AG20443 (cell line): ENCODE measurements around the gene THSD4.
A peak's percentile ranks its signal among the peaks of the same experiment; 100 is the strongest.

Experiments
- DNase-seq: peaks from one replicate; pipeline ENCODE4 v3.0.0; 2012; ENCODE audit warnings: low spot score, mixed read lengths

THSD4 gene

DNA sequence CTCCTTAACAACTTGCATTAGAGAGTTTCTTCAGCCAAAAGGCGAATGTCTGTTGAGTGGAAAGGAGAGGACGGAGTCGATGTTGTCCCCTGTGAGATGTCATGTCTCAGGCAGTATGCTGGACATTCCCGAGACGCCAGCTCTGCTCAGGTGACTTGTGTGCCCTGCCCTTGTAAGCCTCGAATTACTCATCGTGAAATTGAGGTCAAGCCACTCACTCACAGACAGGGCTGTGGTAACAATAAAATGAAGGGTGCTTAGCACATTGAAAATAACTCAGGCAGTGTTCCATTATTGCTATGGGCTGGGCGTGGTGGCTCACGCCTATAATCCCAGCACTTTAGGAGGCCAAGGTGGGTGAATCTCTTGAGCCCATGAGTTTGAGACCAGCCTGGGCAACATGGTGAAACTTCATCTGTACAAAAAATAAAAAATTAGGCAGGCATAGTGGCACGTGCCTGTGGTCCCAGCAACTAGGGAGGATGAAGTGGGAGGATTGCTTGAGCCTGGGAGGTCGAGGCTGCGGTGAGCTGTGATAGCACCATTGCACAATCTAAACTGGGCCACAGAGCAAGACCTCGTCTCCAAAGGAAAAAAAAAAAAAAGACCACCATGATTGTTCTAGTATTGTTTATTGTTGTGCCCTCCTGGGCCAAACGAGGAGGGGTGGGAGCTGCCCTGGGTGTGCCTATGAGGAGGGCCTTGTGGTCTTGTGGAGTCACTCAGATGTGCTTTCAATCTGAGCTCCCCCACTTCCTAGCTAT is 214.4 kb downstream of the THSD4 start:
- peak; percentile 22 for DNase-seq

DNA sequence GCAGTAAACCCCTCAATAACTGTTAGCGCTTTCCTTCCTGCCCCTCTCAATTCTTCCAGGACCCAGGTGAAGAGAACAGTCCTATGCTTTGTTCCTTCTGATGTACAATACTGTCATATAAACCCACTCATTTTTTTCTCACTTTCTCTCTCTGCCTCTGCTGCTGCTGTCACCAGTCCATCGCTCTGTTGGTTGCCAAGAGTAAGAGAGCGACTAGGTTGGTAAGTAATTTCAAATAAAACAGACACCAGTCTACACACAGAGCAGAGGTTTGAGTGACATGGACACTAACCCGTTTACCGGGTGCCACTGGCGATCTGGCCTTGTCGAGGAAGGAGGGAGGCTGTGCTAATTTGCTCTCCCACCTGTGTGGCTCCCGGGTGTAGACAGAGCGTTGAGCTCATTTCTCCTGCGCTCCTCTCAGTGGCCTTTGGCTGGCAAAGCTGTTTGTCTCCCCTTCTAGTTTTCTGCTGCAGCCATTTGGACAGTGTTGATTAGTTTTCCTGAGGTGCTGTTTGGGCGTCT is 215.4 kb downstream of the THSD4 start:
- no peak for DNase-seq

DNA sequence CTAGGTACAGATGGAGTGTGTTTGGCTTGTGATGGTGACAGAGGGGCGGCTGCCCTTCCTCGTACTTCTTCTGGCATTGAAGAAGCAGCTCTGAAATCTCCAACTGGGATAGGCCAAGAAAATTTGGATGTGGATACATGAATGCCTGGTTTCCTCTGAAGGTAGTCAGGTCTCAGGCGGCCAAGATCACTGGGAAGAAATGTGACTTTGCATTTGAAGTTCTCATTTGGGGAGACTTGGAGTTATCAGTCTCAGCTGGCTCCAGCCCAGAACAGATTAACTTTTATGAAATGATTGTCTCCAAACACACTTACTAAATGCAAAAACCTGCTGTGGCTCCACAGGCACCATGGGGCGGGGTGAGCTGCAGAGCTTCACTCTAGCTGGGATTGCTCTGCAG is 215.9 kb downstream of the THSD4 start:
- DNase-seq: no peak

DNA sequence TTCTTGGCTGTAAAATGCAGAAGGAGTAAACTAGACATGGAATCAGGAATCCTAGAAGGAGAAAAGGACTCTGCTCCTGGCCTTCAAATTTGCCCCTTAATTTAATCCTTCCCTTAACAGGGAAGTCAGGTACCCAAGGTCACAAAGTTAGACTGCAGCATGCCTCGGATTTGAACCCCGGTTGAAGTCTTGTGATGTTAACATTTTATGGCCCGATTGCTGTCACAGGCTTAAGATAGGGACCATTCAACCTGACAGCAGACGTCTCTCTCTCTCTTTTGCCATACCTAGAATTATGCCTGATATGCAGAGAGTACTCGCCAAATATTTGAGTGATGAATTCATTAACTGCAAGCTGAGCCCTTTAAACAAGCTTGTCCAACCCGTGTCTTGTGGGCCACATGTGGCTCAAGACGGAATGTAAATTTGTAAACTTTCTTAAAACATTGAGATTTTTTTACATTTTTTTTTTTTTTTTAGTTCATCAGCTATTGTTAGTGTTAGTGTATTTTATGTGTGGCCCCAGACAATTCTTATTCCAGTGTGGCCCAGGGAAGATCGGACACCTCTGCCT is 217.2 kb downstream of the THSD4 start:
- DNase-seq: no peak

DNA sequence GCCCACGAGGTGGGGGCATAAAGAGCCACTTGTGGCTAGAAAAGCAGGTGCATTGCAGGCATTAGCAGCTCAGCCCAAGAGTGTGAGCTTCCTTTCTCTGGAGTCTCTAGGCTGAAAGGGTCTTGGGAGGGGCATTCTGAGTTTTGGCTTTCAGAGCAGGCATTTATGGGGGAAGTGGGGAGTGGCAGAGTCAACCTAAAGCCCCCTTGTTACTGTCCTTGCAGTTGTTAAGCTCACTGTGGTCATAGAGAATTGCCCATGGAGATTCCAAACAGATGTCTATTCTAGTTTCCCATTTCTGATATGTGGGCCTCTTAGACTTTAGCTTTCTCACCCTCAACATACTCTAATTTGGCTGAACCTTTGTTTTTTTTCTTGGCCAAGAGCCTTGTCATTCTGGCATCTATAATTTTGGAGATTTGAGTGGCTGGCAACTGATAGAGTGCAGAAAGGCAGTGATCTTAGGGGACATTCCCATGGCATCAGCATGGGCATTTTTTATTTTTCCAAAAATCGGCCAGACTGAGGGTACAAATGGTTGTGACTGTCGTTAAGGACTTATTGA is 217.9 kb downstream of the THSD4 start:
- no peak for DNase-seq

DNA sequence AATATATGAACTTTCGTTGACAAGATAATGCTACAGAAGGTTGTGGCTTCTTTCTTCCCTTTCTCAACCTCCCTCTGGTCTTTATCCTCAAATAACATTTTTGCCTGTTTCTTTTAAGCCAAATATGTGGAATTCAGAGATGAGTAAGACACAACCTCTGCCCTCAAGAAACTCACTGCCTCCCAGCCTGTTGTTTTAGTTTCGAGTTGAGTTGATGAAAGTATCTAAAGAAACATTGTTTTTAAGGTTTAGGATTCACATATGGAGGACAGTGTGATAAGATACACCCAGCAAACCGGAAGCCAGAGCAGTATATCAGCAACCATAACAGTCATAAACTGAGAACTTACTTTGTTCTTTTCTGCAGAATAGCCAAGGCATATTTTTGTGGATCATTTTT is 218.6 kb downstream of the THSD4 start:
- DNase-seq: peak; percentile 64

DNA sequence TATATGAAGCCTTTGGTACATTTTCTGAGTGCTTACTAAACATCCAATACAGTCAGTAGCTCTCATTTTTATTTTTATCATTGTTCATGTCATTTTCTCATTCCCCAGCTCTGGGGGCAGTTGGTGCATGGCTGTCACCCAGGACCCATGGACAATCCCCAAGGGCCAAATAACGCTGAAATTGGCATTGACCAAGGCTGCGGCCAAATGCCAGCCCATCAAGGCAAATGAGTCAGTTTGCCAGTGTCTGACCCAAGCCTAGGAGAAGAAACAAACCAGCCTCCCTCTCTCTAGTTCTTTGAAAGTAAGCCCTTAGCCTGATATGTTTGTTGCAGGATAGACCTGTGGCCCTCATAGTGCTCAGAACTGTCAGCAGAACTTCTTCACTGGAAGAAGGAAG is 219.2 kb downstream of the THSD4 start:
- DNase-seq: no peak

DNA sequence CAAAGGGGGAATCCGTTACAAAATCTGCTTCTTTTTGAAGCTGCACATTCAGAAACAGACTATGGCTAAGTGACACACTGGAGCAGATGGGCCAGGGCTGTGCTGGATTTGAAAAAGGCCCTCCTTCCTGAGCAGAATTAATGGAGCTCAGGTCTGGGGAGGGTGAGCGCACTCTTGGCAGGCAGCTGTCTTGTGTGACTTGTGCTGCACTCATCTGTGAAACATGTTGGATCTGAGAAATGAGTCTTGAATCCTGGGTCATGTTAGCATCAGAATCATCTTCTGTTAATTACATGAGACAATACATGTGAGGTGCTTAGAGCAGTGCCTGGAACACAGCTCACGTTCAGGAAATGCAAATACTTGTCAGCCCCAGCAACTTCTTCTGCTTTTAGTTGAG is 219.6 kb downstream of the THSD4 start:
- DNase-seq: no peak

DNA sequence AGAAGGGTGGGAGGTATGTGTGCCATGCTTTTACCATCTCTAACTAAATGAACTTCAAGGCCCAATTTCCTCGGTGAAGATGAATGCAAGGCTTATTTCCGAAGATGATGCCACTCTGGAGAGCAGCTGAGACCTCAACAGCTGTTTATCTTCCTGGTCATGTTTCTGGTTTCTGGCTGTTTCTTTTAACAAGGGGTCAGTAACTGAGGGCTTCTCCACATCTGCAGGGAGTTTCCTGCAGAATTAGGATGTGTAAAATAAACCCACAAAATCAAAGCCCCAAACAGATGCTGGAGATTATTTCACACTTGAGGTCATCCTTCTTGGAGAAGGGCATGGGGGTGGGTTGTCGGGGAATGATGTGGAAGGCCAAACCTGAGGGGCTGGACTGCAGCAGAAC is 220.3 kb downstream of the THSD4 start:
- no peak for DNase-seq

DNA sequence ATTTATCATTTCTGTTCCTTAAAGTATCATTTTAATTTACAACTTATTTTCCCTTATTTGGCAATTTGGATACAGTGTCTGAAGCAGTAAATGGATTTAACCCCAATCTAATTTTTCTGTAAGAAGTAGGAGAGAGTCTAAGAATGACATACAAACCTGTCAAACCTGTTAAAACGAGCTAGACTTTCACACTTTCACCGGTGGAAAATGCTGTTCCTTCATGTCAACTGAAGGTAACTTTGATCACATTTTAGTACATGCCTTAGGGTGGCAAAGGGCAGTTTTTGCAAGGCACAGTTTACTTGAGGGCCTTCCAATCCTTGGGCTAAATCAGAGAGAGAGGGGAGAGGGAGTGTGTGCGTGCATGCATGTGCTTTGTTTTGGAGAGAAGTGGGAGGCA is 221.4 kb downstream of the THSD4 start:
- no peak for DNase-seq

DNA sequence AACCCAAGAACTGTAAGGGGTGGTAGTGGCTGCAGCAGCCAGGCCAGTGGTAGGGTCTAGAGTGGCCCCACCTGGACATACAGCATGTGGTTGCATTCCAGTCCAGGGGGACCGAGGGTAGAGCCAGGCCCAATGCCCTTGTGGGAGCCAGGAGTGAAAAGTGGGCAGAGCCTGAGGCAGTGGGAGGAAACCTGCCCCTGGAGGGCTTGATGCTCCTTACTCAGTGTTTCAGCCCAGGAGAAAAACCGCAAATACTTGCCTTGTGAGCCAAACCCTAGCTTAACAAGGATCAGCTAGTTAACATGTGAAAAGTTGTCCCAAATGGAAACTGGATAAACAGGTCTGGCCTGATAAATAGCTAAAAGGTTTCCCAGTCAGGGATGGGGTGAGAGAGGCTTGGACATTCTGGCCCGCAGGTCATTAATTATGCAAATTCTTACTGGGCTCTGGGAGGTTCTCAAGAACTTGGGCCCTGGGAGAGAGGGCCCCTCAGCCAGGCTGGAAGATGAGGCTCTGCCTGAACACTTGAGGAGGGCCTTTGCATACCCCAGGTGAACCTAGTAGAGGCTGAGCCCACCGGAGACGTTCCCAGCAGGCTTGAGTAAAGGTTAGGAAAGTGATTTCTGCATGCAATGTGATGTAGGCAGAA is 222.1 kb downstream of the THSD4 start:
- DNase-seq: no peak

DNA sequence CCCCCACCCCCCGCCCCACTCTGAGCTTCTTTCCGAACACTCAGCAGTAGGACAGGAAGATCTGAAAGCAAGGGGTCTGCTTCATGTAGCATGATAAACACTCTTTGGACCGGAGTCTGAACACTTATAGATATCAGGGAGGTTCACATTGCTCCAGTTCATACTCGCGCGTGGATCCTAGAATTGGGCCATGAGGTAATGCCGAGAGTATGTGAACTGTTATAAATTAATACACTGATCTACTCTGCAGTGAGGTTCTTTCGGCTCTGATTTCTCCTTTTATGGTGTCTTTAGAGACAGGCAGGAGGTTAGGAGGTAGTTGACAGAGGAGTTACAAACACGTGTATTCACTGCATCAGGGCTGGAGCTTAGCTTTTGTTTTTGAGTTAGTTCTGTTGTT is 223.0 kb downstream of the THSD4 start:
- no peak for DNase-seq

DNA sequence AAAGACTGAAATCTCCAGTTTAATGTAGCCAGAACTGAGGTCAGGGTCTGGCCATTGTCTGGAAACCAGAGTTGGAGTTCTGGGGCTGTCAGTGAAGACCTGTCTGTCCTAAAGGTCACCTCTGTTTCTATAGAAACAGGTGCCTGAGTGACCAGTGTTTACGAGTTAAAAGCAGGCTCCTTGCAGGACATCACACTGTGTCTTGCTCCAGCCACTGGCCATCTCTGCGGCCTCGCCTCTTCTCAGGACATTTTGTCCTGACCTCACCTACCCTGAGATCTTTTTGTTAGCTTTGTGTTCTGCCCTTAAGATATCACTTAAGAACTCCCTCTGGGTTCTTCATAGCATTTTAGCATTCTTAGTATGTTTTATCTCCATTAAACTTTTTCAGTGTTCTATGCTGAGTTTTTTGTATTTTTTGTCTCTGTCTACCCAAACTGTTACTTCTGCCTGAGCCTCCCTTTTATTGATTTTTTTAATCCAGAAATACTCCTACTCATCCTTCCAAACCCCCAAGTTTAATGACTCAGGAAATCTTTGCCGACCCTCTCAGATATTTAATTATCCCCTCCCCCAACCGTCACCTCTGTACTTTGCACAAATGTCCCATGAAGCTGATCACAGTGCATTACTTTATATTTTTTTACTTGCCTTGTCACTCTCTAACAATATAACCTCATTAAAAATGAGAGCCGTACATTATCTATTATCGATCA is 223.7 kb downstream of the THSD4 start:
- DNase-seq: no peak

DNA sequence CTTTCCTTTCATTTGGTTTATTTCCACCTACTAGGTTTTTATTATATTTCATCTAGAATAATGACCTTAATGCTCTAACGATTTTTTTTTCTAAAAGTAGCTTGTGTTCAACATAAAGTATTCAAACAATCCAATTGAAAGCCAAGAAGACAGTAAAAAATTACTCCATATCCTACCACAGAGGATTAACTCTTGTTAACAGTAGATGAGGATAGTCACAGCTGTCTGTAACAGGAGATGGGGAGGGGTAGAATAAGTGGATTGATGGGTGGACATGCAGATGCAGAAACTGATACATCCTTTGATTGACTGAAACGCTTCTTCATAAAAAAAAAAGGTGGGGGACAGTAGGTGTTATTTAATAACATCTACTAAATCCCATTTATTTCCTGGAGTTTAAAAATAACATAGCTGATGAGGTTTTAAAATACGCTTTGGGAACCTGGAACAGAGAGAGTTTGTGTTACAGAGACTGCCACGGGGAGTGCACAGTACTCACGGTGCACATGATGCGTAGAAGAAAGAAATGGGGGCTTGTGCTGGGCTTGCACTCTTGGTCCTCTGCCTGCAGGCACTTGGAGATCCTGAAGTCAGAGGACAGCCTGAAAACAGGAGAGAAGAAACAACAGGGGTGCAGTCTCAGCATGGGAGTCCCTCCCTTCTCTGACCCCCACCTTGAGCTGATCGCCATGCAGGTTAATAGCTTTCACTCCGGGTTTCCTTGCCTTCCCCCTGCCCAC is 226.7 kb downstream of the THSD4 start:
- DNase-seq: no peak

DNA sequence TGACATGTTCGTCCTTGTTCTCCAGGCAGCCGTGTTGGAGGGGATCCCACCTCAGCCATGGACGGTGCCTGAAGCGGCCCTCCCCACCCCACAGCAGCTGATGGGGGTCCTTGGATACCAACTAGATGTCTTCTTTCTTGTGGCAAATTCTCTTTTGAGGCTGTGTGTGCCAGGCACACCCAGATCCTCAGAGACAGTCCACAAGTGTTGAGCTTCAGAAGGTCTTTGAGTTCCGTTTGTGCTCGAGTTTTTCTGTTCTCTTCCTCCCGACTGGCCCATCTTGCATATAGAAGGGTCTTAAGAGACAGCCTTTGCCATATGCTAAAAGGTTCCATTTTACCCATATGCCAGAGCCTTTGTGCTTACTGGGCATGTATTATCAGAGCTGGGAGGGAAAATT is 227.4 kb downstream of the THSD4 start:
- no peak for DNase-seq

DNA sequence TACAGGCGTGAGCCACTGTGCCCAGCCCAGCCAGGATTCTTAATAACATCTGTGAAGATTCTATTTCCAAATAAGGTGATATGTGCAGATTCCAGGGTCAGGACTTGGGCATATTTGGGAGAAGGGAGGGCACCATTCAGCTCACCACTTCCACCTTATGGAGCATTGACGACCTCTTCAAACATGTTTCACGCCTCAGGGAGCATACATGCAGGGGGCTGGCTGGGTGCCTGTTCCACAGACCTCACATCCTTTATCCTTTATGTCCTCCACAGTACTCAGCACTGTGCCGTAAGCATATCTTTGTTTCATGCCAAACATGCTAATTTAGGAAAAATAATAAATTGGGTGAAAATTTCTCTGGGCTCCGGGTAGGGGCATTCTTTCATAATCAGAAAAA is 229.0 kb downstream of the THSD4 start:
- DNase-seq: no peak

DNA sequence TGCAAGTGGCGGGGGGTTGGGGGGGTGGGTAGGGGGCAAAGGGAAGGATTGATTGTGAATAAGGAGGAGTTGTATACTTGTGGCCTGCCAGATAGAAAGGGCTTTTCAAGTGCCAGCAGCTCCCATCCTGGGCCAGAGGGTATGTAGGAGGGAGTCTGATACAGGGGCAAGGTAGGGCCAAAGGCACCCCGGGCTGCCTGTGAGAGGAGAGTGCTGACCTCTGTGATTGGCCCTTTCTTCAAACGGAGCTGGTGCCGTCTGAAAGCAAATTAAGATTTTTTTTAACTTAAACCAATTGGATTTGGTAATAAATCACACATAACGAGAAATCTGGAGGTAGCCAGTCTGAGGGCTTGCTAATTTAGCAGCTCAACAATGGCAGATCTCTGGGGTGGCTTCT is 229.9 kb downstream of the THSD4 start:
- DNase-seq: no peak

DNA sequence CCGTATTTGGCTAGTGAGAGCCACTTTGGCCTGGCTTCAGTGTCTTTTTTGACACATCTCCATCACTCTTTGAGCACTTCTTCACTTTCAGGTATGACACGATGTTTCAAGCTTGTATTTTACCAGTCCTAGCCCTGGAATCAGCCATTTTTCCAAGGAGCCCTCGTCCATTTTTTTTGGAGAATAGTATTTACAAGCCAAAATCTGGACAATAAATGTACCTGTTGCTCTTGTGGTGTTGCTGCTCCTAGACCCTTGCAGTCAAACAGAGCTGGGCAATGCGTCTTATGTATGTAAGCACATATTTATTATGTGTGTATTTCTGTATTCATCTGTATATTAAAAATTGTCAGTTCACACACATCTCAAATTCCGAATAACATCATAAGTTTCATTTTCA is 231.2 kb downstream of the THSD4 start:
- DNase-seq: no peak

DNA sequence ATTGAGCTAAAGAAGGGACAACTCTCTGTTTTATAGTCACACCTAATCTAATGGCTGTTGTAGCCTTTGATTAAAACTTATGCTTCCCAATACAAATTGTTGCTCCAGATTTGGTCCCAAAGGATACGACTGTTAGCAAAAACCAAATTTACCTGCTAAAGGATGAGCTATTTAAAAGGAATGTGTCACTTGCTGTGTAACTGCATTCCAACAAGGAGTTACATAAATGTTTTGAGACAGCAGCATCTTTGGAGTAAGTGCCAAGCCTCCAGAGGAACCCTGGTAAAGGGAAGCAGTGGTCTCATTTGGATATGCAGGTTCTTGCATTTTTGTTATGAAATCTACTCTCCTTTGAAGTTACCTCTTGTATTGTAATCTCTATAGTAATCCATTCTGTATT is 233.3 kb downstream of the THSD4 start:
- no peak for DNase-seq

DNA sequence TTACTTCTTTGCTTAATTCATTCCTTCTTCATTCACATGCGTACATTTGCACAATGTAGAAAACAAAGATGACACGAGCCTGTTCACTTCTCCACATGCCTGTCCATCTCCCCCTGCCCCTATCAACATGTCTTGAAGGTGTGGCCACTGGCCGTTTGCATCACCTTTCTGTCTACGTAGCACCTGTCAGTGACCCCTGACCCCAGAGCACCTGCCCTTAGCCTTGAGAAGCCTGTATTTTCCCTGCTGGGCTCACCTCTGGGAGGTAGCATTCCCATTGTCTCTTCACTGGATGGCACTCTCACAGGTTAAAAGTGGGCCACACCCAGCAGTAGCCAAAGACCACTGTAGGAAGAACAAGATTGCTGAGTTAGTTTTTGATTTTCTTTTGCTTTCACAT is 234.1 kb downstream of the THSD4 start:
- no peak for DNase-seq

DNA sequence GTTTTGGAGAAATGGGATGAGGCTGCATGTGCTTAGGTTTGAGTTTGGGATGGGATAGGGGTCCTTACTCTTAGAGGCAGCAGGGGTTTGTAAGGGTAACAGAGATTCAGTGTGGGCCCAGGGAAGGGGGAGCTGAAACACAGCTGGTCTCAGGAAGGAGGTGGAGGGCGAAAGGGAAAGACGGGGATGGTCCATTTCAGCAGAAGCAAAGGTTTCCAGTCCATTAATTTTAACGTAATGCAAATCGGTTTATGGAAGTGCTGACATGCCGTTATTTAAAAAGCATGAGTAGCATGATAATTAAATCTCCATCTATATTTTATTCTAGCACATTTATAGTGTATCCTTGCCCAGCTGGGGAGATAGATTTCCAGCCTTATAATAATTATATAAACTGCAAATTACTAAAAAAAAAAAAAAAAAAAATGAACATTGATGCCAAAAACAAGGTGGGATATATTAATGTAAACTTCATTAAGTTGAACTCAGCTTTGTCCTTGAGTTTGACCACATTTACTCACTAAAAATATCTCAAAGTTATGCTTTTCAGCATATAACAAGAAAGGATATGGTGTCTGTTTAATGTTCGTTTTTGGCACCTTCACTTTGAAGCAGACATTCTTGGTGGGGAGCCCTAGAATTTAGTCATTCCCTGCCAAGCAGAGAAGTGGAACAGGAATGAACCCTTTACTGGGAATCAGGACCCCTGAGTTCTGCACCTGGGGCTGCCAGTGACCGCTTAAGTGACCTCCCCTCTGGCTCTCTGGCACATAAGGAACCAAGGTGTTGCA is 234.7 kb downstream of the THSD4 start:
- DNase-seq: no peak
